ENCODE results near the gene UBE2L6.

DNA sequence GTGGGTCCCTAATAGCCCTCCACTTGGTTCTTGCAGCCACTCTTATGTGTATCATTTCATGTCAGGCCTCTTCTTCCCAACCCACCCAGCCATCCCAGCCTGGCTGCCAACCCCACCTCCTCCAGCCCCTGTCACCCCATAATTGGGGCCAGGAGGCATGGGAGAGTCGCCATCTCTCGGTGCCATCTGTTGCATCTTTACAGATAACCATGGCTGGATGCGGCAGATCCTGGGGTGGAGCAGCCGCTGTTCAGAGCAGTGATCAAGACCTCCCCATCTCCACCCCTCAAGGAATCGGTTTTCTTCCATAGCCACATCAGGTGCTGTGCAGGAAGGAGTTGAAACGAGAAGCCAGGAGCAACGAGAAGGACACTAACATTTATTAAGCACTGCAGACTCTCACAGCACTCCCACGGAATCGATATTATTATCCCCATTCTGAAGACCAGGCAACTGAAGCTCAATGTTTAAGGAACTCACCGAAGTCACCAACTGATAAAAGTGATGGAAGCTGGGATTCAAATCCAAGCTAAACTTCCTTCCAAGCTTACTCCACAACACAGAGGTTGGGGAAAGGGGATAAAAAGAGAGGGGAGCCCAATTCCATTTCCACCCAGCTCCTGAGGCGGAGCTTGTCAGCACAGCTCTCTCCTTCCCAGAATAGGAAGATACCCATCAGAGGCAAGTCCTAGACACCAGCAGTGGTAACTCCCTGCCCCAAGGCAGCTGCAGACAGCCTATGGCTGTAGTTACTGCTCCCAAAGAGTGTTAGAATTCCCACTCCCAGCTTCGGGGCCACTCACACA, 54.6 kb downstream of the UBE2L6 start:
- TF ChIP-seq CTCF (IDR thresholded peaks at IDR 0.05; ENCODE audit: low read depth, low read length), result no peak
- TF ChIP-seq POLR2A (IDR thresholded peaks at IDR 0.05; ENCODE audit: extremely low read depth, insufficient read length), result no peak
